Occipital lobe (tissue), 2 donors: Measurements from ENCODE around the gene MPV17L. TPM values are rescaled to one million over a fixed set of nuclear protein-coding genes. Genes with fewer than 3 reads are reported as not detected.
"Not testable (repeated sequence)": the region's sequence is repeated elsewhere in the genome, so short reads cannot be mapped to it uniquely, and the experiment has no call there.

Source experiments
- DNase-seq: peaks from one replicate; lab custom pipeline; 2025; lab: John Stamatoyannopoulos, UW
- total RNA-seq: library from RNA; depleted of rRNA; stranded (reverse); fragments of >200 nt; gene quantifications from one replicate; pipeline ENCODE4 v1.2.3, GENCODE V29; 2014

The MPV17L gene
- total RNA-seq, 1 donor from 2014 or later: 19.3 TPM

DNA sequence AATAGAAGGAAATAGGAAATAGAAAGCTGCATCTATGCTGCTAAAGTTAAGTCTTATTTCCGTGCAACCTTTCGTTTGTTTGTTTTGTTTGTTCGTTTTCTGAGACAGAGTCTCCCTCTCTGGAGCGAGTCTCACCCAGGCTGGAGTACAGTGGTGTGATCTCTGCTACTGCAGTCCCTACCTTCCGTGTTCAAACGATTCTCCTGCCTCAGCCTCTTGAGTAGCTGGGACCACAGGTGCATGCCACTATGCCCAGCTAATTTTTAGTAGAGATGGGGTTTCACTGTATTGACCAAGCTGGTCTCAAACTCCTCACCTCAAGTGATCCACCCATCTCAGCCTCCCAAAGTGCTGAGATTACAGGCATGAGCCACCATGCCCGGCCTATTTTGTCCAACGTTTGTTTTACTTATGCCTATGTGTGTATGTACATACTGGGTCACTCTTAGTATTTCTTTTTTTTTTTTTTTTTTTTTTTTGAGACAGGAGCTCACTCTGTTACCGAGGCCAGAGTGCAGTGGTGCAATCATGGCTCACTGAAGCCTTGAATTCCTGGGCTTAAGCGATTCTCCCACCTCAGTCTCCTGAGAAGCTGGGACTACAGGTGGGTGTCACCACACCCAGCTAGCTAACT, 55.7 kb downstream of the MPV17L start:
- no peak for DNase-seq

DNA sequence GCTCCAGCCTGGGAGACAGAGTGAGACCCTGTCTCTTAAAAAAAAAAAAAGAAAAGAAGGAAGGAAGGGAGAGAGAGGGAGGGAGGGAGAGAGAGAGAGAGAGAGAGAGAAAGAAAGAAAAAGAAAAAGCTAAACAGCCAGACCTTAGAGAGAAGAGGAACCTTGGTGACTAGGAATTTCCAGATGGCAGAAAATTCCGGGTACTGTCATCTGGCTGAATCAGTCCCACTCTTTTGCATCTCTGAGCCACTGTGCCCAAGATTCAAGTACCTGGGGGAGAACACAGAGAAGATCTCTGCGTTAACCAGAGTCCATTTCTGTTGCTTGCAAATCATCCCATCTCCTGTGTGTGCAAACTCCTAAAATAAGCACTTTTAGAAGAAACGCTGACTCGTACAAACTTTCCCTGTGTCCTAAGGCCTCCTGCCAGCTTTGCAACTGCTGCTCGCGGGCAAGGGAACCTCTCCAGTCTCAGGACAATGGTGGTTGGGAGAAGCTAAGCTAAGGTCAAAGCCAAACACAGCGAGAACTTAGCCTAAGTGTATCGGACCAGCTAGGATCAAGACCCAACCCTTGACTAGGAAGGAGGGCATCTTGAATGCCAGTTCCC, 56.8 kb downstream of the MPV17L start:
- no peak for DNase-seq

- not testable (repeated sequence) for DNase-seq
Measured at GRCh38 chr16:15453296-15453695, 57.7 kb downstream of the MPV17L start.

- DNase-seq: not testable (repeated sequence)
Measured at GRCh38 chr16:15454933-15455332, 59.4 kb downstream of the MPV17L start.

DNA sequence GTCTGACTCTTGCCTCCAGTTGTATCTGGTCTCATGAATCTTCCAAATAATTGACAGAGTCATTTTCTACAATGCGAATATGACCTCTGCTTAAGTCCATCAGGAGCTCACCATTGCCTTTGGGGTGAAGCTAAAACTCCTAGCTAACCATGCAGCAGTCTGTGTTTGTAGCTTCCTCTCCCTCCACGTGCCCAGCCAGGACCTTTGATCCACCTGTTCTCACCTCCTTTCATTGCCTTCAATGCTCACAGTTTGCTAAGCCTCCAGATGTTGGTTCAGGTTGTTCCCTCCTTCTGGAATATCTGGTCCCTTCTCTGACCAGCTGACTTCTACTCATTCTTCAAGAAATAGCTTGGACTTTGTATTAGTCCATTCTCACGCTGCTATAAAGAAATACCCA, 61.8 kb downstream of the MPV17L start:
- DNase-seq: no peak

DNA sequence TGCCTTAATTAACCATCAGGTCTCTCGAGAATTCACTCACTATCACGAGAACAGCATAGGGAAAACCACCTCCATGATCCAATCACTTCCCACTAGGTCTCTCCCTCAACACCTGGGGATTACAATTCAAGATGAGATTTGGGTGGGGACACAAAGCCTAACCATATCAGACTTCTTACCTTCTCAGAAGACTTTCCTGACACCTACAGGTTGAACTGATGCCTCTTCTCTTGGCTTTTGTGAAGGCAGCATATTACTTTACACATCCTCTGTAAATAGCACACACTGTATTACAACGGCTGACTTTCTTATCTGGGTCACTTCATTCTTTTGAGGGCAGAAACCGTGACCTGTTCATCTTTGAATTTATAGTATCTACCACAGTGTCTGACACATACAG, 62.4 kb downstream of the MPV17L start:
- no peak for DNase-seq

DNA sequence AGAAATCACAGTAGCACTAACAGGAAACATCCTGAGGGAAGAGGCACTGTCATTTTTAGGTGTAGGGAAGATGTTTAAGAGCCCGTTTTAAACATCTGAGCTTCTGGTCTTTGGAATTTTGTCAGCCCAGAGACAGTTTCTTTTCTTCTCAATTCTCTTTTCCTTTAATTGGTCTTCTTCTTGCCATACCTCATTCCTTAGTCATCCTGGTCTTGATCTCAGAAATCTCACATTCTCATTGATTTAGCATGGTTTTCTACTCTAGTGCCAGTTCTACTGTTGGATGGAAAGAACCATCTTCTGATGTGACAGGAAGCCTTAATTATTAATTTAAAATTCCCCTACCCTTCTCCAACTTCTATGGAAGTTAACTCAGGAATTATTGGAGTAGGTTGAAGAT, 64.2 kb downstream of the MPV17L start:
- no peak for DNase-seq

DNA sequence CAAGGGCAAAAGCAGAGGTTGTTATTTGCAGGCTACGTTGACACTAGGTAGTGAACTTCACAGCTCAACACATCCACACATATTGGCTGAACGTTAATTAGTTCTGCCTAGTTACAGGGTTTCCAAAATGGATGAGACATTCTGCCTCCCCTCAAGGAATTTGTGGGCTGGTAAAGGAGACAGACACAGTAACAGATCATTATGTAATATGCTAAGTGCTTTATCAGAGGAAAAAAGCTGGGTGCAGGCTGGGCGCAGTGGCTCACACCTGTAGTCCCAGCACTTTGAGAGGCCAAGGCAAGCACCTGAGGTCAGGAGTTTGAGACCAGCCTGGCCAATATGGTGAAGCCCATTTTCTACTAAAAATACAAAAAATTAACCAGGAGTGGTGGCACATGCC, 65.0 kb downstream of the MPV17L start:
- DNase-seq: peak; percentile 3

GRCh38 chr16:15461376-15461775, 65.8 kb downstream of the MPV17L start:
- DNase-seq: no peak

Other genes with a start within 250 kb of the MPV17L start
- 2.7 TPM for gene NPIPA5, start 17.5 kb upstream of the MPV17L start, total RNA-seq
- 81.6 TPM for gene BMERB1, start 38.8 kb downstream of the MPV17L start, total RNA-seq
- 24.0 TPM for gene MARF1, start 247.4 kb downstream of the MPV17L start, total RNA-seq